ENCODE results near the gene CLEC3B.

CLEC3B gene

DNA sequence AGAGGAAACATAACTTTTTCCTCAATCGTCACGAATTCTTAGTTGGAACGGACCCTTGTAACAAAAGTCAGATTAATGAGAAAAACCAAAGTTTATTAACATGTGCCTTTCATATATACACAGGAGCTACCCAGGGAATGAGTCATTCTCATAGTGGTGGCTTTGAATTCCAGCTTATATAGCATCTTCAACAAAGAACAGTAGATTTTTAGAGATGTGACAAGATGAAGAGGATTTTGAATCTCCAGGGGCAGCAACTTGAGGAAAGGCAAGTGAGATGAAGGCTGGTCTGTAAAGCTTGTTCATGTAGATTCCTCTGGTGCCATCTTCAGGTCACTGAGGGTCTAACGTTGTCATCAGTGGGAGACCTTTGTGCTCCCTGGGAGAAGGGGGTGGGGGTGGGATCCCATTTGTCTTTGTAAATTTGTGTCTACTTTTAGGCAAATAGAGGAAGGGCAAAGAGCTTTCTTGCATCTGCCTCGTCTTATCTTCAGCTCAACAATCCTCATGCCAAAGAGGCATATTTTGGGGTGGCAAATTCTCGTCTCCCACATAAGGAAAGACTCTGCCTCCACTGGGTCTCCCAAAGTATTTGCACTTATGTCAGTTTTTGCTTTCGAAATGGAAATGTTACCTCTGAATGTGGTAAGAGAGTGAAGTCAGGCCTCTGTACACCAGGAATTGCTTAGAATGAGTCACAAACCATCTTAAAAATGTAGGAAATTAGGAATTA lies 29.5 kb downstream of the CLEC3B start:
- TF ChIP-seq CTCF (IDR thresholded peaks at IDR 0.05) = peak; percentile 17; the same call in 1 of the 2 replicates

- TF ChIP-seq CTCF (IDR thresholded peaks at IDR 0.05) = no peak
Measured at GRCh38 chr3:45056608-45057301, 30.7 kb downstream of the CLEC3B start.

GRCh38 chr3:45057557-45057956 lies 31.5 kb downstream of the CLEC3B start:
- no peak for TF ChIP-seq CTCF (IDR thresholded peaks at IDR 0.05)

- TF ChIP-seq CTCF (IDR thresholded peaks at IDR 0.05) = no peak
Measured at GRCh38 chr3:45059132-45059531, 33.0 kb downstream of the CLEC3B start.

GRCh38 chr3:45060165-45060892 lies 34.2 kb downstream of the CLEC3B start:
- no peak for TF ChIP-seq CTCF (IDR thresholded peaks at IDR 0.05)

DNA sequence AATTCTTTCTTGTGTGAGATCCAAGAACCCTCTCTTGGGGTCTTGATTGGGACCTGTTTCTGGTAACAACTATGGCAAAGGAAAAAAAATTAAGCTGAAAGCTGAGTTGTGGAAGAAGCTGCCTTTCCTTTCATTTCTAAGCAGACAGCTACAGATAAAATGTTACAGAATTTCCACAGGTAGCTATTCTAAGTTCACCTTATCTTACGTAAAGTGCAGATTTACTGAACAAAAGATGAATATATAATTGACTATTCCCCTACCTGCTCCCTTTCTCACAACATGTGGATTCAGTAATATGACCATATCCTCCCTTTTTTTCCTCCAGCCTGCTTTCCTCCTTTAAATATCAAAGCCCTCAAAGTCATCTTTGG lies 36.6 kb downstream of the CLEC3B start:
- no peak for TF ChIP-seq CTCF (IDR thresholded peaks at IDR 0.05)

GRCh38 chr3:45064512-45065372 lies 38.6 kb downstream of the CLEC3B start:
- no peak for TF ChIP-seq CTCF (IDR thresholded peaks at IDR 0.05)
